ENCODE results near the gene PDS5B.
"Not testable (repeated sequence)": the region's sequence is repeated elsewhere in the genome, so short reads cannot be mapped to it uniquely, and the experiment has no call there.

DNA sequence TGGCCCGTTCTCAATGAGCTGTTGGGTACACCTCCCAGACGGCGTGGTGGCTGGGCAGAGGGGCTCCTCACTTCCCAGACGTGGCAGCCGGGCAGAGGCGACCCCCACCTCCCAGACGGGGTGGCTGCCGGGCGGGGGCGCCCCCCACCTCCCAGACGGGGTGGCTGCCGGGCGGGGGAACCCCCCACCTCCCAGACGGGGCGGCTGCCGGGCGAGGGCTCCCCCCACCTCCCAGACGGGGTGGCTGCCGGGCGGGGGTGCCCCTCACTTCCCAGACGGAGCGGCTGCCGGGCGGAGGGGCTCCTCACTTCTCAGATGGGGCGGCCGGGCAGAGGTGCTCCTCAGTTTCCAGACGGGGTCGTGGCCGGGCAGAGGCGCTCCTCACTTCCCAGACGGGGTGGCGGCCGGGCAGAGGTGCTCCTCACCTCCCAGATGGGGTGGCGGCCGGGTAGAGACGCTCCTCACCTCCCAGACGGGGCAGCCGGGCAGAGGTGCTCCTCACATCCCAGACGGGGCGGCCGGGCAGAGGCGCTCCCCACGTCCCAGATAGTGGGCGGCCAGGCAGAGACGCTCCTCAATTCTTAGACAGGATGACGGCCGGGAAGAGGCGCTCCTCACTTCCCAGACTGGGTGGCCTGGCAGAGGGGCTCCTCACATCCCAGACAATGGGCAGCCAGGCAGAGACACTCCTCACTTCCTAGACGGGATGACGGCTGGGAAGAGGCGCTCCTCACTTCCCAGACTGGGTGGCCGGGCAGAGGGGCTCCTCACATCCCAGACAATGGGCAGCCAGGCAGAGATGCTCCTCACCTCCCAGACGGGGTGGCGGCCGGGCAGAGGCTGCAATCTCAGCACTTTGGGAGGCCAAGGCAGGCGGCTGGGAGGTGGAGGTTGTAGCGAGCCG, 135.1 kb downstream of the PDS5B start:
- TF ChIP-seq, protein P1, sequence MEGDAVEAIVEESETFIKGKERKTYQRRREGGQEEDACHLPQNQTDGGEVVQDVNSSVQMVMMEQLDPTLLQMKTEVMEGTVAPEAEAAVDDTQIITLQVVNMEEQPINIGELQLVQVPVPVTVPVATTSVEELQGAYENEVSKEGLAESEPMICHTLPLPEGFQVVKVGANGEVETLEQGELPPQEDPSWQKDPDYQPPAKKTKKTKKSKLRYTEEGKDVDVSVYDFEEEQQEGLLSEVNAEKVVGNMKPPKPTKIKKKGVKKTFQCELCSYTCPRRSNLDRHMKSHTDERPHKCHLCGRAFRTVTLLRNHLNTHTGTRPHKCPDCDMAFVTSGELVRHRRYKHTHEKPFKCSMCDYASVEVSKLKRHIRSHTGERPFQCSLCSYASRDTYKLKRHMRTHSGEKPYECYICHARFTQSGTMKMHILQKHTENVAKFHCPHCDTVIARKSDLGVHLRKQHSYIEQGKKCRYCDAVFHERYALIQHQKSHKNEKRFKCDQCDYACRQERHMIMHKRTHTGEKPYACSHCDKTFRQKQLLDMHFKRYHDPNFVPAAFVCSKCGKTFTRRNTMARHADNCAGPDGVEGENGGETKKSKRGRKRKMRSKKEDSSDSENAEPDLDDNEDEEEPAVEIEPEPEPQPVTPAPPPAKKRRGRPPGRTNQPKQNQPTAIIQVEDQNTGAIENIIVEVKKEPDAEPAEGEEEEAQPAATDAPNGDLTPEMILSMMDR (IDR thresholded peaks at IDR 0.05 in 8 of 11, conservative IDR thresholded peaks at IDR 0.05 in 3 of 11) = not testable (repeated sequence)
- TF ChIP-seq POLR2AphosphoS5, POLR2A (IDR thresholded peaks at IDR 0.05): not testable (repeated sequence)

Data from spleen (tissue), 7 donors.